Frontal cortex (tissue), 4 donors: Measurements from ENCODE around the gene FBXL19. TPM values are rescaled to one million over a fixed set of nuclear protein-coding genes. Genes with fewer than 3 reads are reported as not detected.

ENCODE experiments used
- DNase-seq, 2 donors: peaks; one replicate each; pipeline ENCODE4 v3.0.0; 2012; ENCODE audit warnings: low spot score in 2 of 2
- FAIRE-seq: peaks from 2 replicates; lab custom pipeline; 2012; peaks lifted over from hg19 to GRCh38; lab: Jason Lieb, UNC
- total RNA-seq: library from RNA; depleted of rRNA; stranded (reverse); fragments of >200 nt; gene quantifications from one replicate; pipeline ENCODE4 v1.2.3, GENCODE V29; 2014
- donor health status: control.
- donor health status: control.
- donor health status: control.

FBXL19 gene
- total RNA-seq, 1 donor from 2014 or later, result 66.4 TPM

GRCh38 chr16:30918614-30919013, 4.8 kb upstream of the FBXL19 start:
- FAIRE-seq, result no peak
- DNase-seq, result no peak

DNA sequence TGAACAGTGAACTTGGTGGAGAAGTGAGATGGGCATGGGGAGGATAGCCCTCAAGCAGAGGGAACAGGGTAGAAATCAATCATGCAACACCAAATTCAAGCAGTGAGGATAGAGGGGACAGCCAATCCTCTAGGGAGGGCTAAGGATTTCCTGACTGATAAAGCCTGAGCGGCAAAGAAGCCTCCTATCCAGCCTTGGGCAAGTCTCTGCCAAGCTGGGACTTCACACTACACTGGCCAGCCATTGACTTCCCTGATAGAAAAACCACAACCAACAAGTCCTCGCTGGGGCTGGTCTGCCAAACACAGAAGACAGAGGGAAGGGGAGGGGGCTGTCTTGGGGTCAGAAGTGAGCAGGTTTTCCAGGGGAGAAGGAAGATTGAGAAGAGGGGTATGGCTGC, 2.5 kb upstream of the FBXL19 start:
- DNase-seq (no peak), FAIRE-seq (no peak)

- no peak for FAIRE-seq
- DNase-seq, result no peak
These were observed 2.0 kb upstream of the FBXL19 start for GRCh38 chr16:30921459-30921747.

- FAIRE-seq (no peak), DNase-seq (peak; percentile 63 to 74)
These were observed 1.5 kb upstream of the FBXL19 start for GRCh38 chr16:30921748-30922419.

DNA sequence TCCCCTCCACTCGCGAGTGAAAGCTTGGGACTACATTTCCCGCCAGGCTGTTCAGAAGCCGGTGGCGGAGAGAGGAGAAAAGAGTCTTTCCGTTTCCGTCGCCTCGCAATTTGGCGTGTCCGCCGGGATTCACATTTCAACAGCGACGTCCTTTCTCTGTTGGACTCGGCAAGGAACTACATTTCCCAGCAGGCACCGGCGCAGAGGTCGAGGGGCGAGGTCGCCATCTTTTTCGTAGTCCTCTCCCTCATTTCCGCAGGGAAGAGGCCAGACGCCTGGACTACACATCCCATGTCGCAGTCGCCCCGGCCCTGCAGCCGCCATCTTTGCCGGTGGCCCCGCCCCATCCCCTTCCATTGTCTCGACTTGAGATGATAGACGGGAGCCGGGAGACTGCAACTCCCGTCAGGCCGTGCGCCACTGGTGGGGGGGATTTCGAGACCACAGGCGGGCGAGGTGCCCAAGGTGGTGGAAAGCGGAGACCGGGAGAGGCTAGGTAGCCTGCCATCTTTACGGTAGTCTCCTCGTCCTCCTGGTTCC, 882 bp upstream of the FBXL19 start:
- peak; percentile 92 for DNase-seq
- FAIRE-seq, result peak; percentile 98

- DNase-seq (peak; percentile 95 to 97), FAIRE-seq (peak; percentile 71)
These were observed 324 bp upstream of the FBXL19 start for GRCh38 chr16:30922960-30923535.

DNA sequence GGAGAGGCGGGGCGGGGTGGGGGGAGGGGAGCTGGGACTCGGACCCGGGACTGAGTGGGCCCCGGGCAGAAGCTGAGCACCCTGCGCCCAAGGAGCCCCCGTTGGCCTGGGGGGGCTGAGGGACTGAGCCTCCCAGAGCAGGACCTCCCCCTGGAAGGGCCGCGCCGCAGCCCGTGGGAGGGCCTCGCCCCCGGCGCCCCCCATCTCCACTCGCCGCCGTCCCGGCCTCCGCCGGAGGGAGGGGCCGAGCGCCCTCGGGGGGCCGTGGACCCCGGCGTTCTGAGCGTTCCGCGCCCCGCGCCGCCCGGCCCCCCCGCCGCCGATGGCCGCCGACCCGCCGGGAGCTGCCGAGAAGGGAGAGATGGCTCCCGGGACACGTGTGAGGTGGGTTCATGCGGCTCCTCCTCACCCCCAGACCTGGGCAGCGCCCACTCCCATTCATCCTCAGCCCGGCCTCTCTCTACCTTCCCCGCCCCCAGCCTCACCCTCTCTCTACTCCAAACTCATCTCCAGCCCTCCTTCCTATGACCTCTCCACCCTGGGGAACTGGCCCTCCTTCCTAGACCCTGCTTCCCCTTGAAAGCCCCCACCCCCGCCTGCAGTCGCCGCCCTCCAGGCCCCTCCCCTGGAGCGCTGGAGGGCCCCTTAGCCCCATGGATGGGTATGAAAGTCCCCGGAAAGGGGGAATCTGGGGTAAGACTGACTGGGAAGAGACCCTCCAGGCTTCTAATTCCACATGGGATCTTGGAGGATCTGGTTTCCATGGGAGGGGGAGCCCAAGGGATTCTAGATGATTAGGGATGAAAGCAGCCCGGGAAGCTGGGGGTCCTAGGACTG, 922 bp downstream of the FBXL19 start:
- FAIRE-seq (no peak), DNase-seq (peak in 1 of 2 donors; percentile 42)

GRCh38 chr16:30924913-30925631, 1.7 kb downstream of the FBXL19 start:
- DNase-seq (no peak), FAIRE-seq (no peak)

GRCh38 chr16:30925632-30925987, 2.2 kb downstream of the FBXL19 start:
- FAIRE-seq, result no peak
- no peak for DNase-seq

GRCh38 chr16:30925995-30926811, 2.8 kb downstream of the FBXL19 start:
- no peak for DNase-seq
- FAIRE-seq, result no peak

GRCh38 chr16:30926937-30927788, 3.8 kb downstream of the FBXL19 start:
- no peak for FAIRE-seq
- no peak for DNase-seq

- DNase-seq, result peak; percentile 71 to 77
- FAIRE-seq, result no peak
These were observed 4.5 kb downstream of the FBXL19 start for GRCh38 chr16:30927789-30928378.

- DNase-seq (no peak), FAIRE-seq (no peak)
These were observed 5.0 kb downstream of the FBXL19 start for GRCh38 chr16:30928390-30928789.

DNA sequence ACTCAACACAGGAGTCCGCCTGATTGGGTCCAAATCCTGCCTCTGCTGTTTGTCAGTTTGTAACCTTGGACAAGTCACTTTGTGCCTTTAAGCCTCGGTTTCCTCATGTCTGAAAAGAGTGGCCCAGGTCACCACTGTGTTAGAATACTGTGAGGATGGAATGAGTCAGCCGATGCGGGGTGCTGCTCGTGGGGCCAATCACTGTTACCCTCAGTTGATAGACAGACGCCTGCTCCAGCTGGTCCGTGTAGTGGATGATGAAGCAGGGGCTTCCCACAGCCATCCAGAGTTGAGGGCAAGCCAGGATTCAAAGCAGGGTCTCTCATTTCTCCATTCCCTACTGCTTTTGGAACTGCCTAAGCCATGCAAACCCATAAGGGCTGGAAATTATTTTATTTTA, 5.8 kb downstream of the FBXL19 start:
- DNase-seq (no peak), FAIRE-seq (no peak)

GRCh38 chr16:30930160-30930571, 6.8 kb downstream of the FBXL19 start:
- DNase-seq (no peak), FAIRE-seq (no peak)

DNA sequence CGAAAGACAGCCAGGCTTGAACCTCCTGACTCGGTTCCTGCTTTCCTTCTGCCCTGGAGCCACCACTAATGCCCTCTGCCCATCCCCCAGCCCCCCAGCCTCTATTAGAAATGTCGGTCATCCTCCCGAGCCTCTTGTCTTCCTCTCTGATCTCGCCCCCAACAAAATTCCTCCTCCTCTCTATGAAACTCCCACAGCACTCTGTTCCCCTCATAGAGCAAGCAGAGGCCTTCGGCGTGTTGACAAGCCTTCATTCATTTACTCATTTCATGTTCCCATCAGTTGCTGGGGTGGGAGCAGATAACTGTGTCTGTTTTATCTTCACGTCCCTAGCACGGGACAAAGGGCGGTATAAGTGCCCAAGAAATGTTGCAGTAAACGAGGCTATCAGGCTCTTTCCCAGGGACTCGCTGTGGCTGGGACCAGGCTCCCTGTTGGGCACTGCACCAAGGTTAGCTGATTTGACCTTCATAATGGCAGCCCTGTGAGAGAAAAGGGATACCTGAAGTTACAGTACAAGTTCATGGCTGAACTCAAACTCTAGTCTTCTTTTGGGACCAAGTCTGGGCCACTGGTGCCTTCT, 7.8 kb downstream of the FBXL19 start:
- DNase-seq (no peak), FAIRE-seq (no peak)

DNA sequence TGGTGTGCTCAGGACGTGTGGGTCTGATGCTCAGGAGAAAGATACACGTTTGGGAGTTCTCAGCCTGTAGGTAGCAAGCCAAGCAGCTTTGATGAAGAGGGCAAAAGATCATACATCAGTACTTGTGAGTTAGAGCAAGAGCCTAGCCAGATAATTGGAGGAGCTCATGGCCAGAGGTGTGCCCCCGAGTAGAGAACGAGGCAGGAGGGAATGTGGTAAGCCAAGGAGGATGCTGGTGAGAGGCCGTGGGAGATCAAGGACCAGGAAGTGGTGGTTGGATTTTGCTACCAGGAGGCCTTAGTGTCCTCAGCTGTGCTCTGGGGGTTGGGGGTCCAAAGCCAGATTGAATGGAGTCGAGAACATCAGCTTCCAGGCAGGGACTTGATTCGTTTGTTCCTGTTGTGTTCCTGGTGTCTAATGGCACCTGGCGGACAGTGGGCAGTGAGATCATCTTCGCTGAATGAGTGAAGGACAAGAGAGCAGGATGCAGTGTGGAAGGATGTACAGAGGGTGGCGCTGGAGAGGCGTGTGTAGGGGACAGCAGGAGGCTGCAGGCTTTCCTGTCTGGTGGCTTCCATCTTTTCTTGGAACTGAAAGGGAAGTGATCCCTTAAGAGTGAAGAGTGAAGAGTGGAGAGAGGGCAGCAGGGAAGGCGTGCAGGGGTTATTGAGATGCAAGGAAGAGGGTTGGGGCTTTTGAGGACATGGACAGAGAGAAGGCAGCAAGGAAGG, 11.6 kb downstream of the FBXL19 start:
- no peak for FAIRE-seq
- DNase-seq, result peak in 1 of 2 donors; percentile 59
